ENCODE measurements around the gene MDM1. TPM values are rescaled to one million over a fixed set of nuclear protein-coding genes. Genes with fewer than 3 reads are reported as not detected.

Gene MDM1
- total and polyA plus RNA-seq, 2 of the 13 experiments (the other 11 are each of a cell fraction or from before 2014, with no cell fraction given) = 4.6 to 15.2 TPM

GRCh38 chr12:68364893-68365725 lies 32.9 kb upstream of the MDM1 start (continued):
- TF ChIP-seq MLXIP (CRISPR knock-in tag; IDR thresholded peaks at IDR 0.05; ENCODE audit: borderline replicate concordance) (no peak), ASH2L (IDR thresholded peaks at IDR 0.05; ENCODE audit: insufficient read length, low read depth, low read length) (no peak), FOXP4 (CRISPR knock-in tag; IDR thresholded peaks at IDR 0.05) (peak; percentile 50), ZMAT5 (CRISPR knock-in tag; IDR thresholded peaks at IDR 0.05; ENCODE audit: borderline replicate concordance, low read depth) (no peak), ZNF629 (CRISPR knock-in tag; conservative IDR thresholded peaks at IDR 0.05) (no peak), SMAD3 (CRISPR knock-in tag; IDR thresholded peaks at IDR 0.05) (0 out of 2 replicates have a peak, but pooled peaks have one; percentile 66), MEIS1 (CRISPR knock-in tag; IDR thresholded peaks at IDR 0.05; ENCODE audit: borderline replicate concordance) (no peak), ZNF160 (CRISPR knock-in tag; IDR thresholded peaks at IDR 0.05) (0 out of 2 replicates have a peak, but pooled peaks have one; percentile 9), ZNF740 (CRISPR knock-in tag; IDR thresholded peaks at IDR 0.05) (no peak), ZBTB39 (CRISPR knock-in tag; IDR thresholded peaks at IDR 0.05) (no peak), SNAI1 (CRISPR knock-in tag; IDR thresholded peaks at IDR 0.05; ENCODE audit: borderline replicate concordance) (no peak), ZBTB25 (CRISPR knock-in tag; IDR thresholded peaks at IDR 0.05) (no peak), MLLT10 (CRISPR knock-in tag; IDR thresholded peaks at IDR 0.05) (no peak), DNMT1 (CRISPR knock-in tag; IDR thresholded peaks at IDR 0.05) (no peak), RCOR2 (CRISPR knock-in tag; IDR thresholded peaks at IDR 0.05) (no peak), ZBTB49 (CRISPR knock-in tag; IDR thresholded peaks at IDR 0.05; ENCODE audit: borderline replicate concordance) (no peak), MED1 (CRISPR knock-in tag; IDR thresholded peaks at IDR 0.05) (no peak)
